Esophagus mucosa (tissue), 1 donor: ENCODE data around the gene SEMA6A. TPM values are rescaled to one million over a fixed set of nuclear protein-coding genes. Genes with fewer than 3 reads are reported as not detected.

Source experiments
- ATAC-seq: fragments of 200-7000 bp; cut with Tn5 transposase; one replicate; pipeline ENCODE4 v1.9.1; 2020
- total RNA-seq: library from RNA; stranded (reverse); gene quantifications from one replicate; pipeline ENCODE4 v1.2.4, GENCODE V29; 2023
- donor health status: DM: yes; HTN: yes; CAD: no.

The SEMA6A gene, protein sequence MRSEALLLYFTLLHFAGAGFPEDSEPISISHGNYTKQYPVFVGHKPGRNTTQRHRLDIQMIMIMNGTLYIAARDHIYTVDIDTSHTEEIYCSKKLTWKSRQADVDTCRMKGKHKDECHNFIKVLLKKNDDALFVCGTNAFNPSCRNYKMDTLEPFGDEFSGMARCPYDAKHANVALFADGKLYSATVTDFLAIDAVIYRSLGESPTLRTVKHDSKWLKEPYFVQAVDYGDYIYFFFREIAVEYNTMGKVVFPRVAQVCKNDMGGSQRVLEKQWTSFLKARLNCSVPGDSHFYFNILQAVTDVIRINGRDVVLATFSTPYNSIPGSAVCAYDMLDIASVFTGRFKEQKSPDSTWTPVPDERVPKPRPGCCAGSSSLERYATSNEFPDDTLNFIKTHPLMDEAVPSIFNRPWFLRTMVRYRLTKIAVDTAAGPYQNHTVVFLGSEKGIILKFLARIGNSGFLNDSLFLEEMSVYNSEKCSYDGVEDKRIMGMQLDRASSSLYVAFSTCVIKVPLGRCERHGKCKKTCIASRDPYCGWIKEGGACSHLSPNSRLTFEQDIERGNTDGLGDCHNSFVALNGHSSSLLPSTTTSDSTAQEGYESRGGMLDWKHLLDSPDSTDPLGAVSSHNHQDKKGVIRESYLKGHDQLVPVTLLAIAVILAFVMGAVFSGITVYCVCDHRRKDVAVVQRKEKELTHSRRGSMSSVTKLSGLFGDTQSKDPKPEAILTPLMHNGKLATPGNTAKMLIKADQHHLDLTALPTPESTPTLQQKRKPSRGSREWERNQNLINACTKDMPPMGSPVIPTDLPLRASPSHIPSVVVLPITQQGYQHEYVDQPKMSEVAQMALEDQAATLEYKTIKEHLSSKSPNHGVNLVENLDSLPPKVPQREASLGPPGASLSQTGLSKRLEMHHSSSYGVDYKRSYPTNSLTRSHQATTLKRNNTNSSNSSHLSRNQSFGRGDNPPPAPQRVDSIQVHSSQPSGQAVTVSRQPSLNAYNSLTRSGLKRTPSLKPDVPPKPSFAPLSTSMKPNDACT
- 6.1 TPM for total RNA-seq

DNA sequence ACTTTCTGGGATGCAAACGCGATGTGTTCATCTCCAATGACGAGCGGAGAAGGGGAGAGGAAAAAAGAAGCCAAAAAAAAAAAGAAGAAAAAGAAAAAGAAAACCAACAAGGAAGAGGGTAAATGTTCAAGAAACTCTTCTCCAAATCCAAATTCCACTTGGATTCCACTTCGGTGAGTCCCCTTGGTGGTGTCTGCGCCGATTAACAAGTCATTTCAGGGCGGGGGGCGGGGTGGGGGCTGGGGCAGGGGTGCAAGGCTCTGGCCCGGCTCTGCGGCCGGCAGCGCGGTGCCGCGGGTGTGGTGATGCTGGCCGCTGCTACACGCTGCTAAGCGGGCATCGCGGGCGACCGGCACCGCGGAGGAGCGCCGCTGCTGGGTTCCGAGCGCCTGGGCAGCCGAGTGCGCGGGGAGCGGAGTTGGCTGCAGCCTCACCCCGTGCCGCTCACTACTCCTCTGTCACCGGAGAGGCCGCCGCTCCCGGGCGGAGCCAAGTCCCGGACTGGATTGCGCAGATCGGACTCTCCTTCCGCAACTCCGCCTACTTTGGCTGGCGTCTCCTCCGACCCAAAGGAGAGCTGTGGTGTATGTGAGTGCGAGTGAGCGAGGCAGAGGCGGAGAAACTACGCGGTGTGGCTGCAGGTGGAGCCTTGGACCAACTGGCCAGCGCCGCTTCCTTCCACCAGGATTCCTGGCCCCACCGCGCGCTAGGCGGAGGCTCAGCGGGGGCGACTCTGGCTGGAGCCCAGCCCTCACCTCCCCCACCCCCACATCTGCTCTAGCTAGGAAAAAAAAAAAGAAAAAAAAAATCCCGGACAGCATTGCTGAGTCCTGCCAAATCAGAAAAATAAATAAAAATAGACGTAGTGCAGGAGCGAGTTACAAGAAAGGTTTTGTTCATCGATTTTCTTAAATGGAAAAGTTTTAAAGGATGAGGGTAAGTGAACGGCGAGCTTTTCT is at the start of gene SEMA6A:
SEMA6A (minus strand) TSS at position 457 of the 959 bp plus-strand sequence. CDS start 69,879 bp downstream, outside the sequence.
- peak; percentile 96 for ATAC-seq

DNA sequence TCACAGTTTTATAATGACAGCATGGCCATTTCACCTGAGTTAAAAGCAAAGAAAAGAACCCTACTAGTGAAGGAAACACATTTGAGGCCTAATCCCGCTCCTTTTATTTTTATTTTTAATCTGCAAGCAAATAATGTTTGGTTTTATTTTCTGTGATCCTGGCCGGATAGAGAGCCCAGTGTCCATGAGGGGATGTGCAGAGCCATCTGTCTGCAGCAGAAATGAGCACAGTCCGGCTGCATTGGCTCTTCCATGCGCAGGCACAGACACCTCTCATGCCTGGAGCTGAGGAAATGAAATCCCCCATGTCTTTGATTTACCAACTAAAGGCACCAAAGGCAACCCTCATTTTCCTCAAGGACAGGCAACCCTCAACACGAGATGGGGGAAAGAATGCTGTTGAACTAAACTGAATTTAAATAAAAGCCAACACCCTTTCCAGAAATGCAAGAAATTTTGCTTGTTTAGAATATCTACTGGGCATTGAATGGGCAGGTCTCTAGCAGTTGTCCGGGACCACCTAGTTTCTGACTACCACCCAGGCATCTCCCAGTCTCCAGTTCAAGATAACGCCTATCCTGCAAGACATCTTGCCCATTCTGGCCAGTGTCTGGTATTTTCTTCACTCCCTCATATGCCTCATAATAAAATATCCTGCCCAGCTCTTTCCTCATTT is 47.9 kb upstream of the SEMA6A start:
- no peak for ATAC-seq

DNA sequence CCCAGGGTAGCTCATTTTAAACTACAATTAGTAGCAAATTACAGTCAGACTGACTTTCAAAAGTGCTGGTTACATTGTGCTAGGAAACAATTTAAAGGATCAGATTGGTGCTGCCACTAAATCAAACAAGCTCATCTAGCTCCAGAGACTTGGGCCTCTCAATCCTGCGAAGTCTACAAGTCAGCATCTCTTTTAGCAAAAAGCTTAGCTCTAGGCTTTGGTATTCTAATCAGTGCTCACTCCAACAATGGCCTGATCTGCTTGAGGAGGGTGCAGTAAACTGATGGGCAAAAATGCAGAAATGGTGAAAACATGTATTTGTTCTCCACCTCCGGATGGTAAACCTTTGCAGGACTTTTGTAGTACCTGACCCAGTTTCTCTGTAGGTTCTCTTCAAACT is 47.0 kb upstream of the SEMA6A start:
- ATAC-seq = no peak

DNA sequence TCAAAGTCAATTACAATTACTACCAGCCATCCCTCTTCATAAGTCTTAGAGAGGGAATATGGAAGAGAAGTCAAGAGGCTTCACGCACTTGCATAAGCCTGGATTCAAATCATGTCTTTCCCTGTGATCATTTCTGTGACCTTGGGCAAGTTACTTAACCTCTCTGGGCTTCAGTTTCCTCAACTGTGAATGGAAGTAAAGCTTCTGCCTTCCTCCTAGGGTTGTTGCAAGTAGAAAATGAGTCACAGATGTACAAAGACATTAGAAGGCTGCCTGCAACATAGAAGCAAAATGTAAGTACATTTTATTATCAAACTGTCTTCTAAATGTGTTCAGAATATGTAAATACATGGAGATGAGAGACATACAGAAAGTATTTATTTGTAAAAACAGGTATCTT is 42.3 kb upstream of the SEMA6A start:
- ATAC-seq = no peak

DNA sequence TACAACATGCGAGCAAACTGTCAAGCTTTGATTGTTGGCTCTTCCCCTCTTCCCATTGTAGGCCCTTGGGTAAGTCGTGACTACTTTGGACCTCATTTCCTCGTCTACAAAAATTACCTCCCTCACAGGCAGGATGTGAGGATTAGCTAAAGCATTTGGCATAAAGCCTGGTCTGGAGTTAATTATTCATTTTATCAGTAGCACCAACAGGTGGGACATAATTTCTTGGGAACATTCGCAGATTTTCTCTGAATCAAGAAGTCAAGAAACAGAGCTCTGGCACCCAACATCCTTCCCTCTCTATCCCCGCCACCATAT is 39.9 kb upstream of the SEMA6A start:
- ATAC-seq = no peak

DNA sequence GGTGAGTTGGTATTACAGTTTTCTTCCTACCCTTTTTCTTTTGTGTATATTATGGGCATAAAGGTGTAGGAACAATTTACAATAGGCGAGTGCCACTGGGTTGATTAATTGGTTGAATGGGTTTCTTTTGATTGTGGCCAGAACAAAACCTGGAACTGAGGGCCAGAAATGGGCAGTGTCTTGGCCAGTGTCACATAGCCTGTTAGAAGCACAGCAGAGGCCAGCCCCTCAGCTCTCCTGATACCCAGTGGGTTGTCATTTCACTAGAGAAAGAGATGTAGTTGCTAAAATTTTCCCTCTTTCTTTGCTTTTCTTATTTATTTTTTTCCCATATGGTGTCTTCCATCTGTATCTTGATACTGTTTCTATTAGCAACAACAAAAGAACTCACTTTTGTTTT is 38.8 kb upstream of the SEMA6A start:
- ATAC-seq = no peak

DNA sequence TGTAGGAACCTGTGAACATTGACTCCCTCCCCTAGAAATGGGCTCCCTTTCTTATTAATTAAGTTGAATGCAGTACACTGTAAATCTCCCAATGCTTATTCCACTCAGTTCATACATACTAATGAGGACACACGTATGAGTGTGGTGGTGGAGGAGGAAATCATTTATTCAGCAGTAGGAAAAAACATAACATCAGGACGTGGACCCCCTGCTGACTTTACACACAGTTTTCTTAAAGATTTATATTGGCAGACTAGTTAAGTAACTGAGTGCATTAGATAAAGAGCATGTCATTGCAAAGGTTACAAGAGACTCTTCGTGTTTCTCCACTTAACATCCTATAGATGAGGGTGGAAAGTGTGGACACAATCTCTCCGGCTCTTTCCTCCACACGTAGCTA is 37.8 kb upstream of the SEMA6A start:
- no peak for ATAC-seq

DNA sequence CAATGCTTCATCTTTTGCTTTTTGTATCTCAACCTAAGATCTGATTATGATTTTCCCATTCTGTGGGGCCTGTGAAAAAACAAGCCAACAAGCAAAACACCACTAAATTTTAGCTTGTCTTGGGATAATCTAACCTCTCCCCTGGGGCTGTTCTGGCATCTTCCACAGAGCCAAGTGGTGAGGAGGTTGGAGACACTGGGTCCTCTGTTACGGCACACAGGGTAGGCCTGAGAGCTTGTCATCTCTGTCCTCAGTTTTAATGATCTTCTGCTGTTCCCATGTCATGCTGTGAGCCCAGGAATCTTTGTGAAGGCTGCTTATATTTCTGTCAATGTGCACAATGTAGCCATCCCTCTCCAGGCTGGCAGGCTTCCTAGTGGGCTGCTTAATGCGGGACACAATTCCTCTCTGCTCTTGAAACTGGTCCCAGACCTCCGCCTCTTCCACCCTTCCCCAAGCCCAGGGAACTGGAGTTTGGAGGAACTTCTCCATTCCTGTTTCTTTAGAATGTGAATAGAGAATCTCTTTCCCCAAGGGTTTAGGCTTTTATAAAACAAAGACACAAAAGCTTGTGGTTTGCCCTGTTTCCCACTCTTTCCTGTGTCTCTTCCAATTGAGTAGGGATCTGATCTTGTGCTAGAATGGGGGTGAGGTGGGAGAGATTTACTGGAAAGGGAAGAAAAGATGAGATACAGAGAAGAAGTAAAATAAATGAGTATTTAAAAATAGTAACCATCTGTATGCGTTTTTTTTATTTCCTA is 30.9 kb upstream of the SEMA6A start:
- ATAC-seq = no peak

DNA sequence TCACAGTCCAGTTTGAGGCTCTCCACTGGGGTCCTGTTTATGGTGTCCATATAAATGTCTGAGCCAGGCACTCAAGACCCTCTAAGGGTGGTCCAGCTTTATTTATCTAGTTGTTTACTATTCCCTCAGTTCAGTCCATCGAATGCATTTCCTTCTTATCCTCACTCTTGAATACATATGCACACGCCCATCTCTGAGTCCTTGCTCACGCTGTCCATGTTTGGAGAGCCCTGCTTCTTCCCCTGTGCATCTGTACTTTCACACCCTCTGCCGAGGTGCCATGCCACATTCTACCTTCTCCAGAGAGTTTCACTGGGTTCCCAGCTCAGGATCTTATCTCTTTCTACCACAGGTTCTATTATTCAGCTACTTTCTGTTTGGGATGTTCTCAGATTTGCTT is 30.2 kb upstream of the SEMA6A start:
- no peak for ATAC-seq

DNA sequence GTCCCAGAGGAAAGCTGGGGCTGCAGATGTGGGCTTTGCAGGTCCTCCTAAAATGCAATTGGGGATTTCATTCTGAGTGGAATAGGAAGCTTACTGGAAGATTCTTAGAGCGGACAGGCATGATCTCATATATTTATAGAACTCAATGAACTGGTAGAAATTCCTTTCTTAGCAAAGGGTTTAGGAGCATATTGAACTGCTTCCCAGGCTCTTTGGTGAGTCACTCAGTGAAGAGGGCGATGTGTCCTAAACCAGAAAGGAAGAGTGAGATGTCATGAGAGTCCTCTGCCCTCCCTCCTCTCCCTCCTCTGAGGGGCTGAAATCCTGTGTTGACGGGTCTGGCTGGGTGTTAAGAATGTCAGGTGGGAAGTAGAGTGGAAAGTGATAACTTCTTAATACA is 26.3 kb upstream of the SEMA6A start:
- ATAC-seq = no peak

DNA sequence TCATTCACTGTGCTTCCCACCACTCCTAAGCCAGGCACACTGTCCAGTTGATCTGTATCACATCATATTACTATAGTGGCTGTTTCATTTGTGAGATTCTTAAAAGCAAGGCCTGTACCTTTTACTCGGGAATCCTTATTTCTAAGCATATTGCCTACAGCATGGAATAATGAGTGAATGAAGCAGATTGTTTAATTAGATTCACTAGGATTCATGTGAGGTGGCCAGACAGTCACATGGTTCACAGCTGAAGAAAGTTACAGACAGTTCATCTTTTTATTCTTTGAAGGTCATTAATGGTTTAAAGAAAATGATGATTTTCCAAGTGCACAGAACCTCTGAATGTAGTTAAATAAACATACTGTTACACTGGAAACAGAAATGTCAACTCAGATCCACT is 24.3 kb upstream of the SEMA6A start:
- ATAC-seq = no peak

DNA sequence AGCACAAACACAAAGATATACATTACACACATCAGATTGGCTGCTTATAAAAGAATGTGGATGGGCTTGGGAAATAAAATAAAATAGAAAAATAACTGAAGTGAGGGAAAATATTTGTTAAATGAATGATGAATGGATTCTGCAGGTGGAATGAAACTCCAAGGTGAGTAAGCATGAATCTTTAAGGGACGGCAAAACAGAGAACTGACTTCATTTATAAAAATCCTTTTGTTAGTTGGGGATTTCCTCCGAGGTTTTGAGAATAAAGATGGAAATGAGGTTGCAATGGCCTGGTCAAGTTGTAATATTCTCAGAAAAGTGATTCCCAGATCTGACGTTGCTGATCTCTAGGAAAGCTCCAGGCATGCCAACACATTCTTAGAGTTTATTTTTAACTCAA is 20.9 kb upstream of the SEMA6A start:
- ATAC-seq = no peak

DNA sequence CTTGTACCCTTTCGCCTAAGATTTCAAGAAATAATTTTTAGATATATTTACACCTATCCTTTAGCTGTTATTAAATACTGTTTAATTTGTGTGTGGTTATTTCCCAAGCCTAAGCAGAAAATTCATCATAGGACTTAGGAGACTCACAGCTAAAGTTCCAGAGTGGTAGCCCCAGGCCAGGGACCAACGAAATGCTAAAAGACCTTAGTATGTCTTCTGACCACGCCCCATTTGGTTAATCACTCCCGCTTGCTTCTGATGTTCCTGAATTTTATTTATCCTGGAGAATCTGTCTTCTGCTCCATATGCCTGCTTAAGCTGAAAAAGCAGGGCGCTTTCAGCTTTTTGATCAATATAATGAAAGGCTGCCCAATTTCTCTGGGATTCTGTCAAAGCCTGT is 18.7 kb upstream of the SEMA6A start:
- no peak for ATAC-seq

DNA sequence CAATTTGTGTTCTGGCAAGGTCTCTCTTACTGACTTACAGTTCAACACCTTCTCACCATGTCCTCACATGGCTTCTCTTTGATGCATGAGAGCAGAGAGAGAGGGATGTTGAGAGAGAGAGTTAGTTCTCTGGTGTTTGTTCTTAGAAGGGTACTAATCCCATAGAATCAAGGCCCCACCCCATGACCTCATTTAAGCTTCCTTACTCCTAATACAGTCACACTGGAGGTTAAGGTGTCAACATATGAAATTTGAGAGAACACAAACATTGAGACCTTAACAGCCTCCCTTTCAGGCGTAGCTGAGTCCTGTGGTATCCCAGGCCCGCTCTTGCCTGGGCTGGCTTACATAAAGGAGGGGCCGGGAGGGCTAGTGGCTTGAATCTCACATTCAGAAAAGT is 10.6 kb upstream of the SEMA6A start:
- peak; percentile 76 for ATAC-seq

DNA sequence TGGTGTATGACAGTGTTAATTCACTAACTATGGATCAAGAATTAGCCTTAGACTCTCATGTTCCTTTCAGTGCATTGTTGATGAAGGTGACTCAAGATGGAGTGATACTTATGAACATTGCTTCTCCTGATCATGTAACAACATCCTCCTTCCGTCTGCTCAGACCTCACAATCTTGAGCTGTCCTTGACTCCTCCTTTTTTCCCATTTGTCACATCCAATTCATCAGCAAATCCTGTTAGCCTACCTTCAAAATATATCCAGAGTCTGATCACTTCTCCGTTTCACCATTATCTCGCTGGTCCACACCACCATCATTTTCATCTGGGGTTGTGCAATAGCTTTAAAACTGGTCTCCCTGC is 9.2 kb upstream of the SEMA6A start:
- peak; percentile 71 for ATAC-seq

DNA sequence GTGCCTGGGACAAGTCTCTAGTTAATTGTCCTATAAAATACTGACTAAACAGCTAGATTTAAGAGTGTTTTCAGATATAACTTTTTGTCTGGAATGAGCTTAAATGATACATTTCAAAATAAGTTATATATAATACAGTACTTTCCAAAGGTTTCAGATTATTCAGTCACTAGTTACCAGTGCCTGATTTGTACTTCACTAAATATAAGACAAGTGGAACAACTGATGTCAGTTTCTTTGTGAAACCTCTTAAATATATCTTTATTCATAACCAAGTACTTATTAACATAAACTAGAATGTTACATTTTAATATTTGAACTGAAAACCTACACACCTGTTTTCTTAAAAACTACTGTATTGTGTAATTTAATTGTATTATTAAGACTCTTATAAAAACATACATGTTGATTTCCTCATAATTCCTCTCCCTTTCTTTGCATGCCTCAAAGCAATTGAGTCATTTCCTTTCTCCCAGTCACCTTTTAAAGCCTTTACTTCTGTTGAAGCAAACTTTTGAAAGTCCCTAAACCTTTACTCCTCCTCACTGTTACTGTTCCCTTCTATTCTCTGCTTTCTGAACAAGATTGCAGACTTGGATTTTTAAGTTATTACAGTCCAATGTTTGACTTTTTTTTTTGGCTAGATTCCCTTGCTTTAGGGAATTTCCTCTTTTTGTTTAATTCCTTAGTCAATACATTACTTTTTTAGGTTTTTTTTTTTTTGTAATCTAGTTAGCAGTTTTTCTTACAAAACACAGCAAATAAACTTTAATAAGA is 8.7 kb upstream of the SEMA6A start:
- ATAC-seq = peak; percentile 77

DNA sequence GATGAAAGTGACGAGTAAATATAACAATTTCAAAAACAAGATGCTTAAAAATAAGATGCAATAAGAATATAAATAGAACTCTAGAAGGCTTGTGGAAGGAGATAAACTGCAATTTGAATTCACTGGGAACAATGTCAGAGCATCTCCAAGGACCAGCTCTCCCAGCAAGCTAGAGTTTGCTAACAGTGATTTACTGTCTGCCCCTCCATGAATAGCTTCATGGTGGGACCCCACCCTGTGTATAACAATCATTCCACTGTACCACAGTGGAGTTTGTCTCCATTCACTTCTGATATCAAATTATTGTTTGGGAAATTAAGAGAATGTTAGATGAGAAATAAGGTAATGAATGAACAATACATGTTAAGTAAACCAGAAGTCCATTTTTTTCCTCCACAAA is 7.3 kb upstream of the SEMA6A start:
- ATAC-seq = no peak

DNA sequence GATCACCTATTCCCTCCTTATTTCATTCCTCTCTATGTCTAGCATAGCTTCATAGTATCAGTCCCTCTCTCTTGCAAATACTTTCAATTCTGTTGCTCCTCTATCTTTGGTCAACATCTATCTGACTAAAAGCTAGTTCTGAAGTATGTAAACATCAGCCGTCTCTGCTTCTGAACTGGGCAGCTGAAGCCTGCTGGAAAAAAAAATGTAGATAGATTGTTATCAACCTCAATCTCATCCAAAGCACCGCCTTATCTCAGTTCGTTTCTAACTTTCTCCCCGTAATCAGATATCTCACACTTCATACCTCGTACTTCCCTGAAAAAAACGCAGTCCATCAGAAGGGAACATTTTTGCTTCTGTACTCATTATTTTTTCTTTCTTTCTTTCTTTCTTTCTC is 4.5 kb upstream of the SEMA6A start:
- ATAC-seq = no peak

DNA sequence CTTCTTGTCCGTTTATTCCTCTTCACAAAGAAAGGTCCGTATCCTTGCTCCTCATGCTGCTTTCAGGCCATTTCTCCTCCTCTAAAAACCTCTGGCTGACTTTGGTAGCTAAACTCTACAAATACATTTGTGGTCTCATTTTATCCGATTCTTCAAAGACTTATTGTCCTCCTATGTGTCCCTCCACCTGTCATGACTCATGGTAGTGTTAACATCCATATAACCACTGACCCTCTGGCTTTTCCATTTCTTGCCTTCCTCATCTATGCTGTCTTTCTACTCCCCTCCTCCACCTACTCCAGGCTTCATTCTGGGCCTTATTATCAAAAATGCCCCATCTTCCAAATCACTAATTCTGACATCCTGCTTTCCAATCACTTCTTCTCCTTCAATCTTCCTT is 4.1 kb upstream of the SEMA6A start:
- no peak for ATAC-seq

DNA sequence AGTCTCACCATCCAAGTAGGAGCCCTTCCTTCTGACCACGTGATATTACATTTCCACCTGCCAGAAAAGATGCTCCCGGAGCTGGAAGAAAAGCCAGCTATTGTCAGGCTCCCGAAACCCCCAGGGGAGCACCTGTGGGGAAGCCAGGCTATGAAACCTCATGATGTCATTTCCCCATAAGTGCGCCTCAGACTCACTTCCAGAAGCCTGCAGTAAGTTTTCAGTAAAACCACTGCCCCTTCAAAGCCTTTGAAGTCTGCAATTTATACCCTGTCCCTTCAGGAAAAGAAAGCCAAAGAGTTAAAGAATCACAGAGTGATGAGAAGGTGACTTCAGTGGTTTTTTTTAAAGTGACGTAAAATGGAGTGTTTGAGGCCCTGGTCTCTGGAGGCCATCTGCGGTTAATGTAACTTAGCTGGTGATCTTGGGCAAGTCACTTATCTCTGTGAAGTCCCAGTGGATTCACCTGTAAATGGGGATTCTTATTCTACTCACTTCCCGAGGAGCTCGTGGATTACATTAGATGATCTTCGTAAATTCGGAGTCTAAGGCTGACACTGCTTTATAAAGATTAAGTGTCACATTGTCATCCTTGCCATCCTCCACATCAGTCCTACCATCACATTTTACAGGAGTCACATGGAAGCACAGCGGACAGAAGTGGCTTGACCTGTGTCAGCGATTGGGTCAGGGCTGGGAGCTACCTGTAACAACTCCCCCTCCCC is 2.6 kb upstream of the SEMA6A start:
- ATAC-seq = no peak
